Heart right ventricle (tissue), 16 donors: ENCODE data around the gene VENTX. TPM values are rescaled to one million over a fixed set of nuclear protein-coding genes. Genes with fewer than 3 reads are reported as not detected.

Source experiments
- ATAC-seq, 8 donors: fragments of 200-7000 bp; cut with Tn5 transposase; one replicate each; pipeline ENCODE4 v1.9.1; 2020; ENCODE audit warnings: mild to moderate bottlenecking in 8 of 8, moderate library complexity in 8 of 8, moderate number of reproducible peaks in 1 of 8
- DNase-seq, 2 donors: peaks; one replicate each; pipeline ENCODE4 v3.0.0-alpha.2; 2020
- H3K27ac ChIP-seq, 10 donors: fragments of 200-600 bp; sonication (generic) in 2 of 10; one replicate each; pipeline versions ENCODE4 v1.5.0 to v1.8.0; 2020 to 2022; ENCODE audit warnings: mild to moderate bottlenecking in 3 of 10
- H3K27me3 ChIP-seq, 7 donors: fragments of 200-600 bp; one replicate each; pipeline ENCODE4 v1.8.0; 2021 to 2022; ENCODE audit warnings: mild to moderate bottlenecking in 2 of 7
- H3K36me3 ChIP-seq, 9 donors: fragments of 200-600 bp; sonication (generic) in 1 of 9; one replicate each; pipeline versions ENCODE4 v1.5.0 to v1.8.0; 2020 to 2022; ENCODE audit warnings: mild to moderate bottlenecking in 2 of 9
- H3K4me1 ChIP-seq, 9 donors: fragments of 200-600 bp; sonication (generic) in 1 of 9; one replicate each; pipeline versions ENCODE4 v1.5.0 to v1.8.0; 2020 to 2022; ENCODE audit warnings: mild to moderate bottlenecking in 4 of 9
- H3K4me3 ChIP-seq, 10 donors: fragments of 200-600 bp; sonication (generic) in 2 of 10; one replicate each; pipeline versions ENCODE4 v1.5.0 to v1.8.0; 2020 to 2022; ENCODE audit warnings: mild to moderate bottlenecking in 7 of 10, moderate library complexity in 2 of 10
- H3K9me3 ChIP-seq, 11 donors: fragments of 200-600 bp in 10 of 11; sonication (generic) in 2 of 11; one replicate each; pipeline versions ENCODE4 v1.5.0 to v1.8.0; 2013 to 2022; ENCODE audit warnings: mild to moderate bottlenecking in 2 of 11, control low read depth in 1 of 11, moderate library complexity in 1 of 11
- WGBS, 2 donors: extraction: QIAGEN DNeasy Blood & Tissue Kit; methylation state at CpG; one replicate each; pipeline ENCODE4 v1.1.7; 2013; ENCODE audit warnings: inconsistent platforms in 1 of 2; 5-methylcytosine and 5-hydroxymethylcytosine counted together
- intact Hi-C, 10 donors: fragments of 100-400 bp; cut with DNase I; formaldehyde crosslinking; loops; one replicate each; pipeline versions ENCODE4 v1.11.1 to v1.14.2; 2022
- polyA plus RNA-seq, 2 donors: library from polyadenylated mRNA; stranded (reverse); fragments of 200-250 nt; gene quantifications; one replicate each; pipeline ENCODE4 v1.2.3, GENCODE V29; 2013
- total RNA-seq, 10 donors: library from RNA; stranded (reverse); fragmentation: NEBNext Ultra II Directional in 3 of 10; extraction: Animal tissue kit (Norgen Biotek cat#: 25700) in 3 of 10; gene quantifications; one replicate each; pipeline versions ENCODE4 v1.2.1 to v1.2.4, GENCODE V29; 2021 to 2023
- TF ChIP-seq, protein P1 (sequence below), 9 donors: fragments of 200-600 bp; sonication (generic) in 2 of 9; IDR thresholded peaks; one replicate each; pipeline versions ENCODE4 v1.5.0 to v1.8.0; 2021 to 2022; ENCODE audit warnings: antibody characterized with exemption in 9 of 9, mild to moderate bottlenecking in 5 of 9, moderate library complexity in 1 of 9
- donor health status: Arrhythmogenic right ventricular cardiomyopathy.
- donor health status: ischemic (EF 13 %, LVEDD 7.1; RV severe dilation, severe dysfunction).
- donor health status: healthy with polysubstance abuse.
- donor health status: DM: no; HTN: yes; CAD: no.
- donor health status: DM: no; HTN: no; CAD: no.
- donor health status: ischemic (EF 25% LVEDD 6.9; RV normal size, moderate dysfunction).
- donor health status: ischemic (EF 25% LVEDD 5.7; RV mildly dilated, moderate dysfunction).
- donor health status: healthy.
- donor health status: DM: yes; HTN: yes; CAD: no.
- donor health status: Ischemic cardiomyopathy.
- donor health status: ischemic (EF 35%, LVEDD 5.7; RV mildly dilated, moderate dysfunction).
- donor health status: nonischemic (EF 11% LVEDD 7.7; RV severe dilation, severe dysfunction).
- donor health status: DM: yes; HTN: yes; CAD: no.
- donor health status: PGD.
- donor health status: ischemic (EF 29% LVEDD 5.4; RV normal size, mild dysfunction).
- donor health status: nonischemic (EF 23%, LVEDD 6.1; RV moderate dilation, normal function).

The VENTX gene
- total and polyA plus RNA-seq, 12 donors, result 0.19 to 1.5 (median 0.64) TPM; not detected in 1

DNA sequence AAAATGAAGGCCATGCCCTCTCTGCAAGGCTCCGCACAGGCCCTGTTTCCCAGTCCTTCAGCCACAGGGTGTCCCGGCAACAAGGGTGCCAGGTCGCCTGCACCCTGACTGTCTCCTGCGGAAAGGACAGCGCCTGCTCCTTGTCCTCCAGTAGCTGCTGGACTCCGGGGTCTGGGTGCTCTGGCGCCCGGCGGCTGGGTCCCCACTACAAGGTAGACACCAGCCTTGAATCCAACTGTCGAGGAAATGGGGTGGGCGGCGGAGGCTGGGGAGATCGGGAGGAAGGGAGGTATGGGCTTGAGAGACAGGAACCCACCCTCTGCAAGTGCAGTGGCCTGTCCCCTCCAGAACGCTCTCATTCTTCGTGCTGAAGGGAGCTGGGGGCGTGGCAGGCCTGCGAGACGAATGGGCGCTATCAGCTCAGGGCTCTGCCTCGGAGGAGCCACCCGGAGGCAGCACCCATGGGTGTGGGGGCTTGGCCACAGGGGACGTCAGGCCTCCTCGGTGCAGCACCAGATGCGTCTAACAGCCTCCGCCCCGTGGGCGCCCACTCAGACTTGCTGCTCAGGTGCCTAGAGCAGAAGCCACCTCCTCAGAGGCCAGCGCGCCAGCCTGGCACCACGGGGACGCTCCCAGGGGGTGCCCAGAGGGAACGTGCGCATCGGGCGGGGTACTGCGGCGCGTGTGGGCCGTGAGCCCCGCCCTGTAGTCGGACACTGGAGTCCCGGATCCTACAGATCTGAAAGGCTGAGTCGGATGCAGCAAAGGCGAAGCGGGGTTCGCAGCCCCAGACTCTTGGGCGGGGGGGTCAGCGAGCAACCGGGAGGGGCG, 23.5 kb downstream of the VENTX start:
- intact Hi-C loops, result no loop called here
- peaks cover 0 to 4% (median 0%) of the 10 kb centered on the region in 9 donors for H3K36me3 ChIP-seq
- 17% methylated on average over 50 of the region's 50 CpGs for WGBS, 2 donors
- H3K27ac ChIP-seq, result peak overlapping the region; percentile 80 to 97 (median 88)
- peak overlapping the region; percentile 36 to 84 (median 74) for H3K4me3 ChIP-seq
- H3K27me3 ChIP-seq, result no peaks in the 10 kb centered on the region
- TF ChIP-seq, protein P1, sequence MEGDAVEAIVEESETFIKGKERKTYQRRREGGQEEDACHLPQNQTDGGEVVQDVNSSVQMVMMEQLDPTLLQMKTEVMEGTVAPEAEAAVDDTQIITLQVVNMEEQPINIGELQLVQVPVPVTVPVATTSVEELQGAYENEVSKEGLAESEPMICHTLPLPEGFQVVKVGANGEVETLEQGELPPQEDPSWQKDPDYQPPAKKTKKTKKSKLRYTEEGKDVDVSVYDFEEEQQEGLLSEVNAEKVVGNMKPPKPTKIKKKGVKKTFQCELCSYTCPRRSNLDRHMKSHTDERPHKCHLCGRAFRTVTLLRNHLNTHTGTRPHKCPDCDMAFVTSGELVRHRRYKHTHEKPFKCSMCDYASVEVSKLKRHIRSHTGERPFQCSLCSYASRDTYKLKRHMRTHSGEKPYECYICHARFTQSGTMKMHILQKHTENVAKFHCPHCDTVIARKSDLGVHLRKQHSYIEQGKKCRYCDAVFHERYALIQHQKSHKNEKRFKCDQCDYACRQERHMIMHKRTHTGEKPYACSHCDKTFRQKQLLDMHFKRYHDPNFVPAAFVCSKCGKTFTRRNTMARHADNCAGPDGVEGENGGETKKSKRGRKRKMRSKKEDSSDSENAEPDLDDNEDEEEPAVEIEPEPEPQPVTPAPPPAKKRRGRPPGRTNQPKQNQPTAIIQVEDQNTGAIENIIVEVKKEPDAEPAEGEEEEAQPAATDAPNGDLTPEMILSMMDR (IDR thresholded peaks at IDR 0.05), result no peak
- ATAC-seq (peak; percentile 43 to 64 (median 51)), DNase-seq (peak; percentile 41 to 72)
- no peaks in the 10 kb centered on the region for H3K9me3 ChIP-seq
- peaks cover 10 to 69% (median 41%) of the 10 kb centered on the region in 9 donors for H3K4me1 ChIP-seq

DNA sequence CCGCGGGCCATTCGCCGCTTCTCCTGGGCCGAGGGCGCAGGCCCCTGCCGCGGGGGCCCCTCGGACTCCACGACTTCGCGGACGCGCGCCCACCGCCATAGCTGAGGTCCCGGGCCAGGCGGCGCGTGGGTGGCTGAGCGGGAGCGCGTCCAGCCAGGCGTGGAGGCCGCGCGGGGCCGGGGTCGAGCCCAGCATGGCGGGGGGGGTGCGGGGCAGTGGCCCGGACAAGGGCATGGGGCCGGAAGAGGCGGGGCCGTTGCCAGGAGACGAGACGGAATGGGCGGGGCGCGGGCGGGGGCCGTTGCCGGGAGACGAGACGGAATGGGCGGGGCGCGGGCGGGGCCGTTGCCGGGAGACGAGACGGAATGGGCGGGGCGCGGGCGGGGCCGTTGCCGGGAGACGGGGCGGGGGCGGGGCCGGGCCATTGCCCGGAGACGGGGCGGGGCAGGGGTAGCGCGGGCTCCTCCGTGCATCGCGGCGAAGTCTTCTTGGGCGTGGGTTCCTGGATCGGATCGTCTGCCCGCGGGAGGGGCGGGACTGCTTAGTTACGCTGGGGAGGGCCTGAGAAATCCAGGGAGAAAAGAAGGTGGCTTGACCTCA, 24.2 kb downstream of the VENTX start:
- peaks cover 0 to 4% (median 0%) of the 10 kb centered on the region in 9 donors for H3K36me3 ChIP-seq

DNA sequence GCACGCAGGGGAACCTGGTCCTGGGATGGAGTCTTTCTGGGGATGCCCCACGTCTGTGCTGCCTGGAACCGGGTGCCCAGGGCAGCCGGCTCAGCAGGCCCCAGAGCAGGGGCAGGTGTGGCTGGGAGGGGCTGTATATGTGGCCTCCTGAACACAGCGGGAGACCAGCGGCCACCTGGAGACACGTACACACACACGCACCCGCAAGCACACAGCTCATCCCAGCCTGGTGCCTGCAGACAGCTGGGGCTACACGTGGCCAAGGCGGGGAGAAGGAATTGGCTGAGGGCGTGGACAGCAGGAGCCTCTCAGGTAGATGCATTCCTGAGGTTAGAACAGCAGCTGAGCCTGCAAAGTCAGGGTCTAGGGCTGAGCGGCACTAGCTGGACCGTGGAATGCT, 25.0 kb downstream of the VENTX start:
- Histone ChIP-seq H3K9me3 (no peaks in the 10 kb centered on the region), H3K27ac (peak overlapping the region in 1 of 10 donors; percentile 59), H3K4me1 (peaks cover 10 to 60% (median 35%) of the 10 kb centered on the region in 9 donors), H3K4me3 (peak overlapping the region in 1 of 10 donors; percentile 69), H3K27me3 (no peaks in the 10 kb centered on the region), H3K36me3 (peaks cover 0 to 12% (median 0%) of the 10 kb centered on the region in 9 donors)
- TF ChIP-seq, protein P1 (IDR thresholded peaks at IDR 0.05), result no peak
- intact Hi-C loops, result no loop called here
- DNase-seq (no peak), ATAC-seq (peak in 1 of 8 donors; percentile 2)
- WGBS, 2 donors, result 89 to 91% methylated on average over 14 of the region's 14 CpGs

More for the DNA sequence above, 24.2 kb downstream of the VENTX start:
- peak; percentile 85 to 93 for DNase-seq
- Histone ChIP-seq H3K27ac (peak overlapping the region; percentile 80 to 97 (median 88)), H3K4me3 (peak overlapping the region; percentile 36 to 84 (median 74)), H3K4me1 (peaks cover 10 to 69% (median 41%) of the 10 kb centered on the region in 9 donors), H3K9me3 (no peaks in the 10 kb centered on the region), H3K27me3 (no peaks in the 10 kb centered on the region)
- ATAC-seq, result peak; percentile 65 to 89 (median 80)
- WGBS, 2 donors, result 0 to 1% methylated on average over 47 to 72 of the region's 79 CpGs
- intact Hi-C loops, result no loop called here
- TF ChIP-seq, protein P1 (IDR thresholded peaks at IDR 0.05), result no peak

DNA sequence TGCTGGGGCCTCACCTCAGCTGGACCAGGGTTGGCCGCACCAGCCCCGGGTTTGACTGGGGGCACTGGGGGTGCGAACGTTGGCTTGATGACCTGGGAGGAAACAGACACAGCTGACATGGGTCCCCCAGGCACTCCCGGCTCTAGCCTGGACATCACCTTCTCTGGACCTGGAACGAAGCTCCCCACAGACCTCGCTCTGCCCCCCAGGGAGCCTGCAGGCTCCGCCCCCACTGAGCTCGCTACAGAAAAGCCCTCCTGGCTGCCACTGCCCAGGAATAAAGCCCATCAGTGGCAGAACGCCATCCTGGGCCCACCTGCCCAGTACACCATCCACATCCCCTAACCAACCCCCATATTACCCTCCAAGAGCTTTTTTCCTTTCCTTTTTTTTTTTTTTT, 26.0 kb downstream of the VENTX start:
- no peak overlapping the region for H3K4me3 ChIP-seq
- no peak overlapping the region for H3K27ac ChIP-seq
- intact Hi-C loops, result no loop called here
- WGBS, 2 donors, result 85 to 89% methylated on average over 10 of the region's 10 CpGs
- no peaks in the 10 kb centered on the region for H3K27me3 ChIP-seq
- TF ChIP-seq, protein P1 (IDR thresholded peaks at IDR 0.05), result no peak
- DNase-seq (no peak), ATAC-seq (no peak)
- no peaks in the 10 kb centered on the region for H3K9me3 ChIP-seq
- peaks cover 0 to 21% (median 0%) of the 10 kb centered on the region in 9 donors for H3K36me3 ChIP-seq
- peaks cover 7 to 50% (median 25%) of the 10 kb centered on the region in 9 donors for H3K4me1 ChIP-seq
